H9 (cell line): ENCODE measurements around the gene LEMD1. TPM values are rescaled to one million over a fixed set of nuclear protein-coding genes. Genes with fewer than 3 reads are reported as not detected.

ENCODE experiments used
- DNase-seq: peaks from one replicate; pipeline ENCODE4 v3.0.0-alpha.2; 2017
- H2AFZ ChIP-seq: one replicate; pipeline ENCODE4 v1.6.1; 2013; ENCODE audit warnings: mild to moderate bottlenecking, low read length, control low read depth, moderate library complexity
- H2AK5ac ChIP-seq: 2 replicates; pipeline ENCODE4 v1.6.1; 2013; ENCODE audit warnings: low read length, control low read depth, mixed read lengths; ENCODE audit not compliant: insufficient read length
- H2BK120ac ChIP-seq: one replicate; pipeline ENCODE4 v1.6.1; 2013; ENCODE audit warnings: low read depth, mild to moderate bottlenecking, low read length, control low read depth, inconsistent platforms; ENCODE audit not compliant: poor library complexity, severe bottlenecking
- H2BK12ac ChIP-seq: 2 replicates; pipeline ENCODE4 v1.6.1; 2013; ENCODE audit warnings: low read length, control low read depth, mixed read lengths, low read depth; ENCODE audit not compliant: insufficient read length
- H2BK15ac ChIP-seq: 2 replicates; pipeline ENCODE4 v1.6.1; 2013; ENCODE audit warnings: low read depth, low read length, control low read depth
- H2BK20ac ChIP-seq: one replicate; pipeline ENCODE4 v1.6.1; 2013; ENCODE audit warnings: low read depth, mild to moderate bottlenecking, low read length, control low read depth, inconsistent platforms; ENCODE audit not compliant: poor library complexity, severe bottlenecking
- H2BK5ac ChIP-seq: 2 replicates; pipeline ENCODE4 v1.6.1; 2013; ENCODE audit warnings: low read length, control low read depth, mixed read lengths; ENCODE audit not compliant: insufficient read length
- H3K14ac ChIP-seq: 2 replicates; pipeline ENCODE4 v1.6.1; 2013; ENCODE audit warnings: low read length, control low read depth; ENCODE audit not compliant: insufficient read depth
- H3K18ac ChIP-seq: 2 replicates; pipeline ENCODE4 v1.6.1; 2013; ENCODE audit warnings: low read depth, mild to moderate bottlenecking, mixed read lengths, low read length, control low read depth; ENCODE audit not compliant: insufficient read length
- H3K23ac ChIP-seq: 2 replicates; pipeline ENCODE4 v1.6.1; 2013; ENCODE audit warnings: low read length, control low read depth, mixed read lengths, low read depth; ENCODE audit not compliant: insufficient read length
- H3K23me2 ChIP-seq: 2 replicates; pipeline ENCODE4 v1.6.1; 2013; ENCODE audit warnings: low read depth, mild to moderate bottlenecking, mixed read lengths, low read length, control low read depth; ENCODE audit not compliant: insufficient read length, poor library complexity, severe bottlenecking
- H3K27ac ChIP-seq: 2 replicates; pipeline ENCODE4 v1.5.1; 2013; ENCODE audit warnings: low read length, control low read depth, mixed read lengths, low read depth; ENCODE audit not compliant: insufficient read length
- H3K27me3 ChIP-seq: 2 replicates; pipeline ENCODE4 v1.6.1; 2013; ENCODE audit warnings: low read length, control low read depth, inconsistent platforms; ENCODE audit not compliant: insufficient read depth
- H3K4ac ChIP-seq: 2 replicates; pipeline ENCODE4 v1.6.1; 2013; ENCODE audit warnings: low read depth, mild to moderate bottlenecking, control low read depth, inconsistent platforms, low read length, moderate library complexity
- H3K4me1 ChIP-seq: 2 replicates; pipeline ENCODE4 v1.6.1; 2013; ENCODE audit warnings: low read length, control low read depth, inconsistent platforms; ENCODE audit not compliant: insufficient read depth
- H3K4me2 ChIP-seq: 2 replicates; pipeline ENCODE4 v1.6.1; 2013; ENCODE audit warnings: low read length, control low read depth, mixed read lengths; ENCODE audit not compliant: insufficient read length, insufficient read depth
- H3K56ac ChIP-seq: 2 replicates; pipeline ENCODE4 v1.6.1; 2013; ENCODE audit warnings: low read depth, mild to moderate bottlenecking, mixed read lengths, low read length, control low read depth; ENCODE audit not compliant: insufficient read length
- H3K79me1 ChIP-seq: 2 replicates; pipeline ENCODE4 v1.6.1; 2013; ENCODE audit warnings: low read depth, mild to moderate bottlenecking, moderate library complexity, low read length, control low read depth, inconsistent platforms; ENCODE audit not compliant: insufficient read depth, poor library complexity, severe bottlenecking
- H3K79me2 ChIP-seq: 2 replicates; pipeline ENCODE4 v1.6.1; 2013; ENCODE audit warnings: low read length, control low read depth, inconsistent platforms; ENCODE audit not compliant: insufficient read depth
- H3K9ac ChIP-seq: 2 replicates; pipeline ENCODE4 v1.6.1; 2013; ENCODE audit warnings: low read length, control low read depth, mixed read lengths; ENCODE audit not compliant: insufficient read length; ENCODE audit errors: extremely low read depth
- H3K9me3 ChIP-seq: one replicate; pipeline ENCODE4 v1.6.1; 2013; ENCODE audit warnings: low read depth, low read length, inconsistent platforms; ENCODE audit not compliant: control insufficient read depth
- H3T11ph ChIP-seq: one replicate; pipeline ENCODE4 v1.6.1; 2013; ENCODE audit warnings: mild to moderate bottlenecking, low read length, control low read depth, inconsistent platforms
- H4K20me1 ChIP-seq: one replicate; pipeline ENCODE4 v1.6.1; 2013; ENCODE audit not compliant: control insufficient read depth, insufficient read length, insufficient read depth
- H4K5ac ChIP-seq: 2 replicates; pipeline ENCODE4 v1.6.1; 2013; ENCODE audit warnings: low read depth, mild to moderate bottlenecking, mixed read lengths, low read length, control low read depth; ENCODE audit not compliant: insufficient read length
- H4K8ac ChIP-seq: replicated peaks from 2 replicates; pipeline ENCODE4 v1.6.1; 2013; ENCODE audit warnings: low read length, control low read depth, mixed read lengths, low read depth; ENCODE audit not compliant: insufficient read length
- H4K91ac ChIP-seq: 2 replicates; pipeline ENCODE4 v1.6.1; 2013; ENCODE audit warnings: low read depth, mild to moderate bottlenecking, moderate library complexity, mixed read lengths, low read length, control low read depth; ENCODE audit not compliant: insufficient read length
- H3K27ac Mint-ChIP-seq, 3 experiments: 2 replicates in 2 of 3; 3 replicates in 1 of 3; pipeline ENCODE4 v1.8.0; 2020 to 2021; ENCODE audit warnings: mixed read lengths in 3 of 3, mild to moderate bottlenecking in 1 of 3, moderate library complexity in 1 of 3
- H3K27me3 Mint-ChIP-seq: 2 replicates; pipeline ENCODE4 v1.8.0; 2021; ENCODE audit warnings: low read depth, mild to moderate bottlenecking, moderate library complexity, mixed read lengths
- H3K36me3 Mint-ChIP-seq, 3 experiments: 2 replicates in 2 of 3; 3 replicates in 1 of 3; pipeline ENCODE4 v1.8.0; 2020 to 2021; ENCODE audit warnings: low read depth in 3 of 3, mixed read lengths in 3 of 3; ENCODE audit not compliant: insufficient read depth in 1 of 3
- H3K4me1 Mint-ChIP-seq, 2 experiments: 2 replicates each; pipeline ENCODE4 v1.8.0; 2020; ENCODE audit warnings: mixed read lengths in 2 of 2
- H3K4me3 Mint-ChIP-seq, 2 experiments: 2 replicates in 1 of 2; 3 replicates in 1 of 2; pipeline ENCODE4 v1.8.0; 2020 to 2021; ENCODE audit warnings: mild to moderate bottlenecking in 2 of 2, mixed read lengths in 2 of 2, moderate library complexity in 1 of 2
- H3K9me3 Mint-ChIP-seq, 2 experiments: 2 replicates in 1 of 2; 3 replicates in 1 of 2; pipeline ENCODE4 v1.8.0; 2020; ENCODE audit warnings: mild to moderate bottlenecking in 2 of 2, mixed read lengths in 2 of 2, moderate library complexity in 1 of 2
- CTCF ChIP-seq: fragments of 200-600 bp; sonication (generic); conservative IDR thresholded peaks from 3 replicates; pipeline ENCODE4 v1.8.0; 2021; ENCODE audit warnings: antibody characterized with exemption, mild to moderate bottlenecking
- WGBS: extraction: QIAGEN DNeasy Blood & Tissue Kit; methylation state at CpG from one replicate; pipeline ENCODE4 v1.1.7; 2013; ENCODE audit warnings: missing lambda C conversion rate, low lambda C conversion rate, mixed read lengths; ENCODE audit not compliant: insufficient read length; ENCODE audit errors: extremely low coverage; 5-methylcytosine and 5-hydroxymethylcytosine counted together
- total RNA-seq: library from RNA; stranded (reverse); gene quantifications from 2 replicates; pipeline ENCODE4 v1.2.1, GENCODE V29; 2021

The LEMD1 gene
- total RNA-seq, 1 experiment from 2014 or later = 11.8 TPM

GRCh38 chr1:205398586-205398985, 23.3 kb downstream of the LEMD1 start:
- Histone ChIP-seq H3K27ac (no peak overlapping the region), H3K23me2 (no peaks in the 10 kb centered on the region), H4K91ac (no peak overlapping the region), H3K4ac (no peak overlapping the region), H3K79me2 (no peaks in the 10 kb centered on the region), H3K79me1 (no peaks in the 10 kb centered on the region), H3K4me1 (no peaks in the 10 kb centered on the region), H4K20me1 (no peaks in the 10 kb centered on the region), H2BK120ac (no peak overlapping the region), H4K5ac (no peak overlapping the region), H3T11ph (no peak overlapping the region), H3K18ac (no peak overlapping the region), H2AK5ac (no peak overlapping the region), H4K8ac (no peak overlapping the region), H2BK12ac (no peak overlapping the region), H2BK5ac (no peak overlapping the region), H2AFZ (no peak overlapping the region), H3K14ac (no peak overlapping the region), H3K4me2 (no peak overlapping the region), H3K23ac (no peak overlapping the region), H3K27me3 (no peaks in the 10 kb centered on the region), H3K9me3 (no peaks in the 10 kb centered on the region), H2BK15ac (no peak overlapping the region), H3K9ac (no peak overlapping the region), H2BK20ac (no peak overlapping the region), H3K56ac (no peak overlapping the region)
- H3K4me3 Mint-ChIP-seq = no peak overlapping the region
- peaks cover 2 to 3% of the 10 kb centered on the region in 2 experiments; a peak in 3 of 5 replicates for H3K9me3 Mint-ChIP-seq
- H3K27me3 Mint-ChIP-seq = peaks cover 16% of the 10 kb centered on the region
- no peaks in the 10 kb centered on the region for H3K36me3 Mint-ChIP-seq
- no peak for DNase-seq
- peaks cover 4 to 5% of the 10 kb centered on the region in 2 experiments; a peak in 3 of 4 replicates for H3K4me1 Mint-ChIP-seq
- WGBS = no CpG with 5 or more reads among the region's 4 CpGs
- no peak overlapping the region for H3K27ac Mint-ChIP-seq
- no peak for TF ChIP-seq CTCF
